IgD-negative memory B cell (primary cell): ENCODE results near the gene LGR6. TPM values are rescaled to one million over a fixed set of nuclear protein-coding genes. Genes with fewer than 3 reads are reported as not detected.
A peak's percentile ranks its signal among the peaks of the same experiment; 100 is the strongest.

ENCODE experiments used
- H3K27ac Mint-ChIP-seq, 3 donors: one replicate each; pipeline ENCODE4 v1.8.0; 2020 to 2022; ENCODE audit warnings: mild to moderate bottlenecking in 3 of 3, mixed read lengths in 3 of 3, moderate library complexity in 1 of 3
- H3K27me3 Mint-ChIP-seq: one replicate; pipeline ENCODE4 v1.8.0; 2021; ENCODE audit warnings: mixed read lengths
- H3K36me3 Mint-ChIP-seq: one replicate; pipeline ENCODE4 v1.8.0; 2020; ENCODE audit warnings: mild to moderate bottlenecking, mixed read lengths
- H3K4me1 Mint-ChIP-seq, 3 donors: one replicate each; pipeline ENCODE4 v1.8.0; 2020 to 2022; ENCODE audit warnings: mixed read lengths in 3 of 3, mild to moderate bottlenecking in 1 of 3
- H3K4me3 Mint-ChIP-seq, 4 donors: one replicate each; pipeline ENCODE4 v1.8.0; 2020 to 2022; ENCODE audit warnings: mild to moderate bottlenecking in 4 of 4, mixed read lengths in 4 of 4, moderate library complexity in 3 of 4
- H3K9me3 Mint-ChIP-seq, 3 donors: one replicate each; pipeline ENCODE4 v1.8.0; 2020 to 2021; ENCODE audit warnings: mixed read lengths in 3 of 3, mild to moderate bottlenecking in 1 of 3
- polyA plus RNA-seq: library from polyadenylated mRNA; unstranded; fragments of 300-500 nt; fragmentation: Illumina TruSeq; gene quantifications from one replicate; pipeline ENCODE4 v1.2.3, GENCODE V29; 2021

LGR6 gene
- polyA plus RNA-seq, 1 donor from 2014 or later: not detected

DNA sequence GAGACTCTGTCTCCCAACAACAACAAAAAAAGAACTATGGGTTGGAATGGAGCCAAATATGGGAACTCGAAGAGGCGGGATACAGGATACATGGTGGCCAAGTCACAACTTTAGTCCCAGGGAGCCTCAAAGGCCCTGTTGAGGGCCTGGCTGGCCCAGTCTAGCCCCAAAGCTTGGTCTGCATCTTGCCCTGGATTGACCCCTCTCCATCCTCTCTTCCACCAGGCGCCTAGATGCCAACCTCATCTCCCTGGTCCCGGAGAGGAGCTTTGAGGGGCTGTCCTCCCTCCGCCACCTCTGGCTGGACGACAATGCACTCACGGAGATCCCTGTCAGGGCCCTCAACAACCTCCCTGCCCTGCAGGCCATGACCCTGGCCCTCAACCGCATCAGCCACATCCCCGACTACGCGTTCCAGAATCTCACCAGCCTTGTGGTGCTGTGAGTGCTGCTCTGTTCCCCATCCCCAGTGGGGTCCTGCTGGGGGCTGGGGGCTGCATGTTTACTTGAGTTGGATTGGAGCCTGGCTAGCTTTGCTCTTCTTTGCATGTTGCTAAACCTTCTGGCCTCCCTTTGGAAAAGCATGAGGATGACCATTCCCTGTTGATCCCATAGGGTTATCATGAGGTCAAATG lies 82.6 kb downstream of the LGR6 start:
- Mint-ChIP-seq H3K36me3 (no peaks in the 10 kb centered on the region), H3K27ac (peak overlapping the region in 1 of 3 donors; percentile 69), H3K4me1 (no peaks in the 10 kb centered on the region), H3K27me3 (no peaks in the 10 kb centered on the region), H3K4me3 (no peak overlapping the region), H3K9me3 (no peaks in the 10 kb centered on the region)

DNA sequence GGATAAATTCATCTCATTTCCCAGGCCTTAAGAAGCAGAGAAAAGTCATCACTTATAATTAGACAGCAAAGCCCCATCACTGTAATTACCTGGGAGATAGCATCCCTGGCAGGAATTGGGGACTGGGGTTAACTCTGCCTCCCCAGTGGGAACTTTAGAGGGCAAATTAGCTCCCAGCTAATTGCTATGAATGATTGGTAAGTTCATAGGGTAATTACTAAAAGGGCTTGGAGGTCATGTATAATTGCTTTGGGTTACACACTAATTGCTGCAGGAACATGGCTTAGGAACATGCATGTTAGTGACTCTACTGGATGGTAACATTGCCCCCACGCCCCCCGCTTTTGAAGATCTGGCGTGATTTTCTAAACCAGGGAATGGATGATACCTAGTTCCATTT lies 83.3 kb downstream of the LGR6 start:
- H3K9me3 Mint-ChIP-seq: no peaks in the 10 kb centered on the region
- H3K4me3 Mint-ChIP-seq: no peak overlapping the region
- H3K4me1 Mint-ChIP-seq: no peaks in the 10 kb centered on the region
- no peak overlapping the region for H3K27ac Mint-ChIP-seq
- H3K36me3 Mint-ChIP-seq: no peaks in the 10 kb centered on the region
- no peaks in the 10 kb centered on the region for H3K27me3 Mint-ChIP-seq

DNA sequence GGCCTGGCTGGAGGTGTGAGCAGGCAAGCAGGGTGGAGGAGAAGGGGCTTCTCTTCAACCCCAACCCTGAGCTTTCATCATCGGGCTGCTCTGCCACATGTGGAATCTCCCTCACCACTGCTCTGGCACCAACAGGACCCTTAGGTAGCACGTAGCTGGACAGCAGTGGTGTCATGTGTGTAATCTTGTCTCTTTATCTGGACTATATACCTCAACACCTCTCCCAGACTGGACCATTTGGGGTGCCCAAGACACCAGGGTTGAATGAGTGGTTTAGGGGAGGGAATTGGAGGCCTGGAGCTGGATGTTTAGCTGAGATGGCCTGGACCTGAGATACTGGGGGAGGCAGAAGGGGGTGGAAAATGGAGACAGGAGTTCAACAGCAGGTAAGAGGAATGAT lies 85.2 kb downstream of the LGR6 start:
- H3K27ac Mint-ChIP-seq: no peak overlapping the region
- H3K27me3 Mint-ChIP-seq: no peaks in the 10 kb centered on the region

DNA sequence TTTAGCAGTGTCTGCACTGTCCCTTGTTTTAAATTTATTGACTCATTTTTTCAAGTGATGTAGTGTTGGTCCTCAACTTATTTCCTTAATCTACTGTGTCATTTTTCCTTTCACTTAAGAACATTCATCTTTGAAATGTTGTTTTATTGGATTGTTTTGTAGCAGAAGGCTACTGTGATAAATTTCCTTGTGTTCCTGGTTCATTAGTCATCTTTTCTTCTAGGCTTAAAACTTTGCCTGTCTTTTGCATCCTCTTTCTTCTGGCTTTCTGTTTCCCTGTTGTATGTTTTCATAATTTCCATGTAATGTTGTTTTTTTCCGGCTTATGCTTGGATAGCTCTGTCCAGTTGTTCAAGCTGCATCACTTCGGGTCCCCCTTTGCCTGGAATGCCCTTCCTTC lies 86.2 kb downstream of the LGR6 start:
- H3K27ac Mint-ChIP-seq: no peak overlapping the region
- H3K9me3 Mint-ChIP-seq: no peaks in the 10 kb centered on the region
- H3K4me3 Mint-ChIP-seq: no peak overlapping the region

More for the DNA sequence above, 85.2 kb downstream of the LGR6 start:
- H3K36me3 Mint-ChIP-seq: no peaks in the 10 kb centered on the region
- no peak overlapping the region for H3K4me3 Mint-ChIP-seq
- H3K4me1 Mint-ChIP-seq: peaks cover 0 to 5% (median 0%) of the 10 kb centered on the region in 3 donors
- H3K9me3 Mint-ChIP-seq: no peaks in the 10 kb centered on the region

DNA sequence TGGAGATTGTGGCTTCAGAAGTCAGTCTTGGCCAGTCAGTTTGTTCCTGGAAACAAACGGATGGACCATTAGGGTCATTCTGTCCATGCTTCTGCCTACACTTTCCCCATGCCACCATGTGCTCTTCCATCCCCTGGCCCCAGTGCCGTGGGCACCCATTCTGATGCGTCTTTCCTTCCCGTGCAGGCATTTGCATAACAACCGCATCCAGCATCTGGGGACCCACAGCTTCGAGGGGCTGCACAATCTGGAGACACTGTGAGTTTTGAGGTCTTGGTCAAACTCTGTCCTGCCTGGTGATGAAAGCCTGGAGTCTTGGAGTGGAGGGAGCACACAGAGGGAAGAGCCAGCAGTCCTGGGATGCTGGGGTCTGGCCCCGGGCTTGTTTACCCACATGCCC lies 87.0 kb downstream of the LGR6 start:
- Mint-ChIP-seq H3K27ac (no peak overlapping the region), H3K27me3 (peaks cover 2% of the 10 kb centered on the region), H3K36me3 (no peaks in the 10 kb centered on the region), H3K9me3 (no peaks in the 10 kb centered on the region), H3K4me1 (peaks cover 0 to 9% (median 0%) of the 10 kb centered on the region in 3 donors), H3K4me3 (no peak overlapping the region)

More for the DNA sequence above, 86.2 kb downstream of the LGR6 start:
- Mint-ChIP-seq H3K36me3 (no peaks in the 10 kb centered on the region), H3K27me3 (peaks cover 2% of the 10 kb centered on the region), H3K4me1 (peaks cover 0 to 9% (median 0%) of the 10 kb centered on the region in 3 donors)

DNA sequence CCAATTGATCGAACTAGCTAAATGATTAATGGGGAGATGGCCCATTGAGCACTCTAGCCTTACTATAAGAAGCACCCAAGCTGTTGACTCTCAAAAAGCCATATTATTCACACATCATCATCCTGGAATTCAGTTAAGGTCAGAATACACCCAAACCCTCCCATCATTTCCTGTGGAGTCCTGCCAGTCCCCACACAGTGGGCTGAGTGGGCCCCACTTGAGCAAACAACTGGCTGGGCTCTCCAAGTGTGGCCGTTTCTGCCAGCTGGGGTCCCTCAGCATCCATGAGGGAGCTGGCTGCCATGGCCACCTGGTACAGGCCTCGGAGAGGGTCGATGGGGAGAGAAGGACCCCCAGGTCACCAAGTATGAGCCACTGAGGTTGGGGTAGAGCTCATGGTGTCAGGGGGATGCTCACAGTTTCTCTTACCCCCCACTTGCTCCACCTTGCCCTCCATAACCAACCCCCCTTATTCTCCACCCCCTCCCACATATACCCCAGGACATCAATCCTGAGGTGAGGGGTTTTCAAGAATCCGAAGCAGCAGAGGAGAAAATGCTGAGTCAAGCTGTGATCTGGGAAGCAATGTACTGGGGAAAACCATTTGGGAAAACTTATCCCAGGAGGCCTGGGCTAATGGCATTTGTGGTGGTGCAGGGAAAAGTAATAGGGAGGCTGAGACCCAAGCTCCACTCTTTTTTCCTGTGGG lies 87.9 kb downstream of the LGR6 start:
- no peak overlapping the region for H3K4me3 Mint-ChIP-seq
- H3K27me3 Mint-ChIP-seq: peaks cover 5% of the 10 kb centered on the region
- H3K36me3 Mint-ChIP-seq: no peaks in the 10 kb centered on the region

DNA sequence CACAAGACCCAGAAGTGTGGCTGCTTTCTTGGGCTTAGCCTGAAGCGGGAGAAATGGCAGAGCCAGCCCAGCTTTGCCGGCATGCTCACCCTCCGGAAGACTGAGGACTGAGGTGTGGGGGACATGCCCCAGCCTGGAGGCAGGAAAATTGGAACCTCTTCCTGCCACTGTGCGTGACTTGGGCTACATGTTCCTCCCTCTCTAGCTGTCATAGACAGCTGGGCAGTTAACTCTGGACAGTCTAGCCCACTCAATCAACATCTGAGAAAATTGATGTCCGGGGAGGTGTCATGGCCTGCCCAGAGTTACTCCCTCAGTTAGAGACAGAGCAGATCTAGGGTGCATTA lies 88.4 kb downstream of the LGR6 start:
- Mint-ChIP-seq H3K9me3 (no peaks in the 10 kb centered on the region), H3K27ac (no peak overlapping the region)

More for the DNA sequence above, 87.9 kb downstream of the LGR6 start:
- Mint-ChIP-seq H3K9me3 (no peaks in the 10 kb centered on the region), H3K27ac (no peak overlapping the region), H3K4me1 (peaks cover 0 to 9% (median 0%) of the 10 kb centered on the region in 3 donors)

DNA sequence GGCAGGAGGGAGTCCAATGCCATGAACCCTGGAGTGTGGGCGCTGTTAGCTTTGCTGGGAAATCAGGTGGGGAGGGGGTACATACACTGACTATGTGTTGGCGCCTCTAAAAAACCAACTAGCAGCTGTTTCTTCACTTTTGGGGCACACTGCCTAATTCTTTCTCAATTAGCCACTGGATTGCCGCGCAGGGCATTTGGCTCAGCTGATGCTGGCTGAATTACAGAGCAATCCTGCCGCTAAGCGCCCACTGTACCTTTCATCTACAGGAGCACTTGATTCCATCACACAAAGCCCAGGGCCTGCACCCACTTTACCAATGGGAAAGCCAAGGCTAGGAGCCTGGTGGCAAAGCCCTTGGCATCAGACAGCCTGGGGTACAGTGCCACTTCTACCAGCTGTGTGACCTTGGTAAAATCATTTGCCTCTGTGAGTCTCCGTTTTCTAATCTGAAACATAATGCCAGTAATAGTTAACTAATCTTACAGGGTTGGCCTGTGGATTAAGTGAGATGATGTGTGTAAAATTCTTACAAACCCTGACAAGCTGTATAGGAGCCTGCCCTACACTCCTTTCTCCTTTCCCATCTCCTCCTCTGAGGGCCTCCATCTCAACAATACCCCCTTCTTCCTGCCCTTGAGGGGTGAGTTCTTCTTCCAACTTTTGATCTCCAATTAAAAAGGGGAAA lies 89.1 kb downstream of the LGR6 start:
- H3K4me1 Mint-ChIP-seq: peaks cover 0 to 9% (median 0%) of the 10 kb centered on the region in 3 donors
- H3K9me3 Mint-ChIP-seq: no peaks in the 10 kb centered on the region
- no peaks in the 10 kb centered on the region for H3K36me3 Mint-ChIP-seq
- no peak overlapping the region for H3K27ac Mint-ChIP-seq
- H3K4me3 Mint-ChIP-seq: no peak overlapping the region
- H3K27me3 Mint-ChIP-seq: peaks cover 5% of the 10 kb centered on the region

More for the DNA sequence above, 88.4 kb downstream of the LGR6 start:
- H3K36me3 Mint-ChIP-seq: no peaks in the 10 kb centered on the region
- peaks cover 0 to 9% (median 0%) of the 10 kb centered on the region in 3 donors for H3K4me1 Mint-ChIP-seq
- peaks cover 5% of the 10 kb centered on the region for H3K27me3 Mint-ChIP-seq
- H3K4me3 Mint-ChIP-seq: no peak overlapping the region

DNA sequence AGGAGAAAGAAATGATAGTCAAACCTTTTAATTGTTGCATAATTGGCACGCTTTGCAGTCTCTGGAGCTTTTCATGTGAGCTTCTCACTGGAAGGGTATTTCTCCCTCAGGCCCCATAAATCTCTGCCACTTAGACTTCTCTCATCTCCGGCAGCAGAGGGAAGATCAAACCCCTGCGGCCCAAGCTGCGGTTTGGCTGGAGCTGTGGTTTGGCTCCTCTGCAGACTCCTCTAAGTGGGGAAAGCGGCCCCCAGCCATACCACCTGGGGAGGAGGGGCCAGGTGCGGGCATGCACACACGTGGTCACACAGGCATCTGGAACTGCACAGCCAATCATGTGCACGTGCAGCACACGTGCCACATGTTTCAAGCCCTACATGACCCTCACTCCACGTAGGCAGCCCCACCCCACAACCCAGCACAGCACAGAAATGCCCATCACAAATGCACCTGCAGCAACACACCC lies 89.8 kb downstream of the LGR6 start:
- peaks cover 0 to 9% (median 0%) of the 10 kb centered on the region in 3 donors for H3K4me1 Mint-ChIP-seq
- H3K9me3 Mint-ChIP-seq: no peaks in the 10 kb centered on the region
- no peak overlapping the region for H3K27ac Mint-ChIP-seq
- peaks cover 5% of the 10 kb centered on the region for H3K27me3 Mint-ChIP-seq
- H3K36me3 Mint-ChIP-seq: no peaks in the 10 kb centered on the region
- H3K4me3 Mint-ChIP-seq: no peak overlapping the region

DNA sequence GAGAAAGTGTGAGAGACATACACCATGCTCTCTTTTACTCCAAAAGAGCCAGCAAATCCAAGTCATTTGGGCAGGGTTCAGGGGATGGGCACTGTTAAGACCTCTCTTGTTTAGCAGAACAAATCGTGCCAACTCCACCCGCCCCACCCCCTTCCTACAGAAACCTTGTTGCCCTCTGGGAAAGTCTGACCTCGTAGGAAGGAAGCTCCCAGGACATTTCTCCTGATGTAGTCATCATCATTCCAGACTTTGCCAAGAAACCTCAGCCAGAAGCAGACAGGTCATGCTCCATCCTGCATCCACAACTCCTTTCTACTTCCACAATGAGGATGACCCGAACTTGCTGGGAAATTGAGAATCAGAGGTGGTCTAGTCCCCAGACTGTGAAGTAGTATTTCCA lies 90.4 kb downstream of the LGR6 start:
- no peaks in the 10 kb centered on the region for H3K36me3 Mint-ChIP-seq
- peaks cover 5% of the 10 kb centered on the region for H3K27me3 Mint-ChIP-seq
- H3K4me1 Mint-ChIP-seq: peaks cover 0 to 9% (median 0%) of the 10 kb centered on the region in 3 donors
- no peak overlapping the region for H3K27ac Mint-ChIP-seq
- no peaks in the 10 kb centered on the region for H3K9me3 Mint-ChIP-seq
- peak overlapping the region in 1 of 4 donors; percentile 39 for H3K4me3 Mint-ChIP-seq

DNA sequence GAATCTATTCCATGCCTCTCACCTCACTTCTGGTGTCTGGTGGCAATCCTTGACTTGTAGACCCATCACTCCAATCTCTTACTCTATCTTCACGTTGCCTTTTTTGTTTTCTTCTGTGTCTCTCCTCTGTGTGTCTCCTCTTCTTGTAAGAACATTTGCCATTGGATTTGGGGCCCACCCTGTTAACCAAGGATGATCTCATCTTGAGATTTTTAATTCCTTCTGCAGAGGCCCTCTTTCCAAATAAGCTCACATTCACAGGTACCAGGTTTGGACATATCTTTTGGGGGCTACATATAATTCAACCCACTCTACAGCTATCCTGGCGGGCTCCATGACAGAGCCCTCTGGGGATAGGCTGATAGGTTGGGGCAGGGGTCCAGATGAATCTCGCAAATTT lies 92.3 kb downstream of the LGR6 start:
- Mint-ChIP-seq H3K4me1 (peaks cover 0 to 9% (median 0%) of the 10 kb centered on the region in 3 donors), H3K4me3 (no peak overlapping the region), H3K36me3 (no peaks in the 10 kb centered on the region), H3K27ac (no peak overlapping the region), H3K9me3 (no peaks in the 10 kb centered on the region), H3K27me3 (peaks cover 5% of the 10 kb centered on the region)

DNA sequence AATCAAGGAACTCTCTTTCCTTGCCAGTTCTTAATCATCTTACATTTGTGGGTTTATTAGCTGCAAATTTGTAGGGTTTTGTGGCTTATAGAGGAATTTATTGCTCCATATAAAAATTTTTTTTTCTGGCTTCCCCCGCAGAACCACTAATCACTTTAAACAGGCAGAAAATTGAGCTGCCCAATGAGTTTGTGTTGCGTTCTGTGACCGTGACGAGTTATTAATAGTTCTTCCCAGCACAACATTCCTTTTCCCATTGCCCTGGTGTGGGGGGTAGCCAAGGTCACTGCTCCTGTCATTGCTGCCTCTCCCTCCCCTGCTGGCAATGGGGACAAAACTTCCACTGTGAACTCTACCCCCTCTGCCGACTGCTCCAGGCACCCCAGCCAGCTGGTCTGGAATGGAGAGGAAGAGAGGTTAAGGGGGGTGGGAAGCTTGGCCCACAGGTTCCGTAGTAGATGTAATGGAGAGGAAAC lies 93.1 kb downstream of the LGR6 start:
- H3K9me3 Mint-ChIP-seq: no peaks in the 10 kb centered on the region
- peaks cover 5% of the 10 kb centered on the region for H3K27me3 Mint-ChIP-seq
- no peak overlapping the region for H3K27ac Mint-ChIP-seq

DNA sequence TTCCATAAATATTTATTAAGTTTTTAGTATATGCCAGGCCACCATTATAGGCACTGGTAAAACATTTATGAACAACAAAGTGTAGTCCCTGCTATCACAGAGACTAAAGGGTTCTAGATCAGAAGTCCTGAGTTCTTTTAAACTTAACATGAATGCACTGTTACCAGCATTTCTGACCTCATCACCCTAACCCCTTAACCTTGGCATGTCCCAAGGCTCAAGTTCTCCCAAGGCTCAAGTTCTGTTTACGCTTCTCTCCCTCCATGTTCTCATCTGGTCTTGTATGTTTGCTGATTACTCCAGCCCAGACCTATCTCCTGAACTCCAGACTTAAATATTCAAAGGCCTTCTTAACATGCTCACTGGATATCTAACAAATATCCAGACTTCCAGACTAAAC lies 93.6 kb downstream of the LGR6 start:
- Mint-ChIP-seq H3K4me1 (peaks cover 0 to 9% (median 0%) of the 10 kb centered on the region in 3 donors), H3K4me3 (no peak overlapping the region), H3K27me3 (peaks cover 5% of the 10 kb centered on the region), H3K27ac (no peak overlapping the region), H3K36me3 (no peaks in the 10 kb centered on the region), H3K9me3 (no peaks in the 10 kb centered on the region)

More for the DNA sequence above, 93.1 kb downstream of the LGR6 start:
- Mint-ChIP-seq H3K4me3 (no peak overlapping the region), H3K36me3 (no peaks in the 10 kb centered on the region), H3K4me1 (peaks cover 0 to 9% (median 0%) of the 10 kb centered on the region in 3 donors)

DNA sequence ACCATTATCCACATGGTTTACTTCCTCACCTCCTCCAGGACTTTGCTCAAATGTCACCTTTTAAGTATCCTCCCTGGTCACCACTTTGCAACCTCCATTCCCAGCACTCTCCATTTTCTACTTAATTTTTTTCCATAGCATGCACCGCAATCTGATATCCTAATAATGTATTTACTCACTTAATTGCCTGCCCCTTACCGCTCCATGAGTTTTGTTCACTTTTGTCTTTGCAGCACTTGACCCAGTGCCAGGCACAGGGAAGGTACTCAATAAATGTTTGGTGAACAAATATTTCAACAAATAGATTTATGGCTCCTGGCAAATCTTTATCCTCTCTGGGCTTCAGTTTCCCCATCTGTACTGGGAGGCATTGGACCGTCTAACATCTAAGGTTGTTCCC lies 94.6 kb downstream of the LGR6 start:
- peaks cover 5% of the 10 kb centered on the region for H3K27me3 Mint-ChIP-seq
- H3K4me3 Mint-ChIP-seq: no peak overlapping the region
- H3K9me3 Mint-ChIP-seq: no peaks in the 10 kb centered on the region
- no peaks in the 10 kb centered on the region for H3K36me3 Mint-ChIP-seq
- H3K27ac Mint-ChIP-seq: no peak overlapping the region
- H3K4me1 Mint-ChIP-seq: peaks cover 0 to 9% (median 0%) of the 10 kb centered on the region in 3 donors

DNA sequence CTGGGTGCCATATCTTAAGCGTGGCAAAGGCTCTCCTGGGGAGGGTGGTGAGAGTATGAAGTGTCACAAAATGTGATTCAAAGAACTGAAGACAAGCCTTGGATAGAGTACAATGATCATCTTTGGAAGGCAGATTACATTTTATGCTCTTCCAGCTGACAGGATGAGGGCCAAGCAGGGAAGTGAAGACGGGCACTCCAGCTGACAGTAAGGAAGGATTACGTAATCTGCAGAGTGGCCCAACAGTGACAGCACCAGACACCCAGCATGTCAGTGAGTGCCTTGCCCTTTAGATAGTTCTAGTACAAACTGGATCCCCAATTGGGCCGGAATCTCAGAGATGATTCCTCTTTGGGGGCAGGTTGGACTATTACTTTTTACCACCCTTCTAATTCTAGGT lies 95.4 kb downstream of the LGR6 start:
- H3K4me1 Mint-ChIP-seq: peaks cover 0 to 2% (median 0%) of the 10 kb centered on the region in 3 donors
- peaks cover 5% of the 10 kb centered on the region for H3K27me3 Mint-ChIP-seq
- H3K9me3 Mint-ChIP-seq: no peaks in the 10 kb centered on the region
- no peak overlapping the region for H3K27ac Mint-ChIP-seq
- no peaks in the 10 kb centered on the region for H3K36me3 Mint-ChIP-seq
- H3K4me3 Mint-ChIP-seq: no peak overlapping the region
